A549 treated with AZD2906 at 1 μM for 4 hours (cell line): ENCODE data around the gene OR4C46. TPM values are rescaled to one million over a fixed set of nuclear protein-coding genes. Genes with fewer than 3 reads are reported as not detected.

Experiments used
- total RNA-seq: library from RNA; stranded (reverse); fragments of 200-300 nt; extraction: Qiagen RNA extraction; gene quantifications from 5 replicates; pipeline ENCODE4 v1.2.3, GENCODE V29; 2022

OR4C46 gene
- not detected in 5 replicates for total RNA-seq

DNA sequence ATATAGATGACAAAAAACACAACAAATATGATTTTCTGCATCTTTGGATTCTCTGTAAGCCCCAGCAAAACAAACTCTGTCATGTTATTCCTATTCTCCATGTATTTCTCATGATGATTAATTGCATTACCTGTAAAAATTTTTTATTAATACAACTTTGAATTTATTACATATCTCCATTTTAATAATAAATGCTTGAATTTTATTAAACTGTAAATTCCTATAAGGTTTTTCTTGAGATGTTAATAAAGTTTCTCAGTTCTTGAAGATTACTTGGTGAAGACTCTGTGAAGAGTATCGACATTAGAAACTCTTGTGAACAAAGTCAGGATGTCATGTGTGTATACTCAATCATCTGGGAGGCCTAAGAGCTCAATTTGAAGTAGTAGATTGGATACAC lies at the start of gene OR4C46:
Gene OR4C46, minus strand, starts transcription at position 101 of the 400 bp plus-strand sequence. Its CDS starts 0 bp downstream, at position 101.

Other genes starting within 250 kb of the OR4C46 start
- not detected in 5 replicates for gene OR4A5, start 102.8 kb upstream of the OR4C46 start, total RNA-seq